Upper lobe of left lung (tissue), 4 donors: ENCODE data around the gene CUX1.

Experiments
- POLR2A ChIP-seq, 4 donors: fragments of 450-650 bp; IDR thresholded peaks; one replicate each; pipeline ENCODE4 v1.5.1; 2016 to 2017; ENCODE audit warnings: antibody characterized with exemption in 4 of 4, mild to moderate bottlenecking in 2 of 4
- TF ChIP-seq, protein P1 (sequence below), 6 experiments: fragments of 450-650 bp in 4 of 6; fragments of 200-600 bp in 2 of 6; sonication (generic) in 2 of 6; IDR thresholded peaks; one replicate each; pipeline ENCODE4 v1.5.1; 2016 to 2019; ENCODE audit warnings: antibody characterized with exemption in 6 of 6

DNA sequence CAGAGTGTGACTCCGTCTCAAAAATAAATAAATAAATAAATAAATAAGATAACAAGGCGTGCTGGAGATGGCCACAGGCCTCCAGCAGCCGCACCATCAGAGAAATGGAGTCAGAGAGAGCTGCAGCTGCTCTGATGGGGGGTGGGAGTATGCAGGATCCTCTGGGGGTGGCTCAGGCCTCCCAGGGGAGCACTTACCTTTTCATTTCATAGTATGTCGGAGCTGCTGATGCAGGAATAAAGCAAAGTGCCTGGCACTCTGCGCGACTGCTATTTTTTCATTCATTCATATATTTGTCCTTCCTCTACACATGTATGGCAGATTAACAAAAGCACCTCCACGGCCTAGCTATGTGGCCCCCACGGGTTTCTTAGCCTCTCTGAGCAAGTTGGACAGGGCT is 175.9 kb downstream of the CUX1 start:
- TF ChIP-seq, protein P1, sequence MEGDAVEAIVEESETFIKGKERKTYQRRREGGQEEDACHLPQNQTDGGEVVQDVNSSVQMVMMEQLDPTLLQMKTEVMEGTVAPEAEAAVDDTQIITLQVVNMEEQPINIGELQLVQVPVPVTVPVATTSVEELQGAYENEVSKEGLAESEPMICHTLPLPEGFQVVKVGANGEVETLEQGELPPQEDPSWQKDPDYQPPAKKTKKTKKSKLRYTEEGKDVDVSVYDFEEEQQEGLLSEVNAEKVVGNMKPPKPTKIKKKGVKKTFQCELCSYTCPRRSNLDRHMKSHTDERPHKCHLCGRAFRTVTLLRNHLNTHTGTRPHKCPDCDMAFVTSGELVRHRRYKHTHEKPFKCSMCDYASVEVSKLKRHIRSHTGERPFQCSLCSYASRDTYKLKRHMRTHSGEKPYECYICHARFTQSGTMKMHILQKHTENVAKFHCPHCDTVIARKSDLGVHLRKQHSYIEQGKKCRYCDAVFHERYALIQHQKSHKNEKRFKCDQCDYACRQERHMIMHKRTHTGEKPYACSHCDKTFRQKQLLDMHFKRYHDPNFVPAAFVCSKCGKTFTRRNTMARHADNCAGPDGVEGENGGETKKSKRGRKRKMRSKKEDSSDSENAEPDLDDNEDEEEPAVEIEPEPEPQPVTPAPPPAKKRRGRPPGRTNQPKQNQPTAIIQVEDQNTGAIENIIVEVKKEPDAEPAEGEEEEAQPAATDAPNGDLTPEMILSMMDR (IDR thresholded peaks at IDR 0.05), result no peak
- no peak for TF ChIP-seq POLR2A (IDR thresholded peaks at IDR 0.05)
